Natural killer cell treated with Interleukin-12 subunit alpha and Interleukin-12 subunit beta and Interleukin-15 and Interleukin-18, amount 100 ng/mL, for 72 hours (primary cell): ENCODE results near the gene SLC8A2. TPM values are rescaled to one million over a fixed set of nuclear protein-coding genes. Genes with fewer than 3 reads are reported as not detected.
"Not testable (repeated sequence)": the region's sequence is repeated elsewhere in the genome, so short reads cannot be mapped to it uniquely, and the experiment has no call there.

Experiments
- ATAC-seq, 2 donors: fragments of 150-1000 bp; cut with Tn5 transposase in 1 of 2; sonication (Bioruptor Pico), chemical (Tn5 transposase) in 1 of 2; 2 replicates each; pipeline ENCODE4 v1.10.0; 2021
- DNase-seq: peaks from one replicate; pipeline ENCODE4 v3.0.0; 2022; ENCODE audit warnings: low spot score
- H3K27ac Mint-ChIP-seq, 2 donors: 1 replicate in 1 of 2; 2 replicates in 1 of 2; pipeline ENCODE4 v1.8.0; 2022; ENCODE audit warnings: mixed read lengths in 2 of 2, mild to moderate bottlenecking in 1 of 2, moderate library complexity in 1 of 2
- H3K27me3 Mint-ChIP-seq, 2 donors: 1 replicate in 1 of 2; 2 replicates in 1 of 2; pipeline ENCODE4 v1.8.0; 2022; ENCODE audit warnings: mixed read lengths in 2 of 2
- H3K36me3 Mint-ChIP-seq: one replicate; pipeline ENCODE4 v1.8.0; 2022; ENCODE audit warnings: mixed read lengths
- H3K4me1 Mint-ChIP-seq, 2 donors: 1 replicate in 1 of 2; 2 replicates in 1 of 2; pipeline ENCODE4 v1.8.0; 2022; ENCODE audit warnings: low read depth in 2 of 2, mixed read lengths in 2 of 2, mild to moderate bottlenecking in 1 of 2
- H3K4me3 Mint-ChIP-seq: one replicate; pipeline ENCODE4 v1.8.0; 2022; ENCODE audit warnings: mixed read lengths
- H3K9me3 Mint-ChIP-seq: 2 replicates; pipeline ENCODE4 v1.8.0; 2022; ENCODE audit warnings: mixed read lengths
- total RNA-seq, 2 donors: library from RNA; stranded (reverse); gene quantifications; one replicate each; pipeline ENCODE4 v1.2.3, GENCODE V29; 2022

SLC8A2 gene
- total RNA-seq, 2 donors from 2014 or later: not detected

DNA sequence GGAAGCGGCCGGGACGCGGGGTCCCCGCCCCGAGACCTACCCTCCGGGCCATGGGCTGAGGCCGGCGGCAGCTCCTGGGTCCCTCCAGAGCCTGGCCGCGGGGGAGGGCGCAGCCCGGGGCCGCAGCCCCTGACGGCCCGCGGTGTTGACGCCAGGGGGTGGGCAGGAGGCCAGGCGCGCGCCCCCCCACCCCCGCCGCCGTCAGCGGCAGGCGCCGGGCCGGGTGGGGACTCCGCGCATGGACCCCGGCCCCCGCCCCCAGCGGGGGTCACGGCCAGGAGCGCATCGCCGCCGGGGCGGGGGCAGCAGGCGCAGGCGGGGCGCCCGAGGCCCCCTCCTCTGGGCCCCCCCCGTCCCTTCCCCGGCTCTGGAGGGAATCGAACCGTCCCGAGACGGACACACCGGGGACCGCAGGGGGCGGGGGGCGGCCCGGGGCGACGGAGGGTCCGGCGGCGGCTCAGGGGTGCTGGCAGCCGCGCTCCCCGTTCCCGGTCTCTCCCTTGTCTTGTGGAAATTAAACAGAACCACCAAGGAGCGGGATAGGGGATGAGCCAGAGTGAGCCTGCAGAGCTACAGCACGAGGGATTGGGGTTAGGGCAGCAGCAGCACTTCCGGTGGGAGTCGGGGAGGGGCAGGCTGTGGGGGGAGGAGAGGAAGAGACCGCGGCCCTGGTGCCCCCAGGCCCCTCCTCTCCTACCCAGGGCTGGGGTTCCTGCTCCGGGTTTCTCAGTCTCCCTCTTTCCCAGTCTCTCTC is 52.5 kb downstream of the SLC8A2 start, which contains the start of gene MEIS3:
TSS of gene MEIS3 (minus strand) at position 498 of the 754 bp plus-strand sequence. CDS start at position 52, 446 bp downstream.
- DNase-seq: no peak
- H3K27ac Mint-ChIP-seq: no peak within 1 kb of the TSS
- peaks cover 19% of the 10 kb centered on the region for H3K36me3 Mint-ChIP-seq
- peaks cover 20 to 29% of the 10 kb centered on the region in 2 donors for H3K4me1 Mint-ChIP-seq
- H3K9me3 Mint-ChIP-seq: no peaks in the 10 kb centered on the region
- ATAC-seq: no peak
- H3K4me3 Mint-ChIP-seq: peak within 1 kb of the TSS; percentile 58
- peaks cover 64 to 82% of the 10 kb centered on the region in 2 donors for H3K27me3 Mint-ChIP-seq

DNA sequence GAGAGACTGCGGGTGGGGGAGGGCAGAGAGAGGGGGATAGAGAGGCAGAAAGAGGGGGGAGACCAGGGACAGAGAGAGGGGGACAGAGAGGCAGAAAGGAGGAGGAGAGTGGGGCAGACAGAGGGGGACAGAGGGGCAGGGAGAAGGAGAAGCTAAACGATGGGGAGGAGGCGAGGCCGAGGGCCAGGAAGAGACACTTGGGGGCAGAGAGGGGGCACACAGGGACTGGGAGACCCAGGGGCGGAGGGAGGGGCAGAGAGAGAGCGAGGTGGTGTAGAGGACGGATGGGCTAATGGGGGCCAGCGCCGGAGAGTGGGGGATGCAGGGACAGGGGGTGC is 53.0 kb downstream of the SLC8A2 start:
- Mint-ChIP-seq H3K27me3 (peaks cover 68 to 84% of the 10 kb centered on the region in 2 donors), H3K9me3 (no peaks in the 10 kb centered on the region), H3K36me3 (peaks cover 19% of the 10 kb centered on the region), H3K4me3 (peak overlapping the region; percentile 58), H3K27ac (no peak overlapping the region), H3K4me1 (peaks cover 20 to 29% of the 10 kb centered on the region in 2 donors)
- DNase-seq: no peak
- no peak for ATAC-seq

DNA sequence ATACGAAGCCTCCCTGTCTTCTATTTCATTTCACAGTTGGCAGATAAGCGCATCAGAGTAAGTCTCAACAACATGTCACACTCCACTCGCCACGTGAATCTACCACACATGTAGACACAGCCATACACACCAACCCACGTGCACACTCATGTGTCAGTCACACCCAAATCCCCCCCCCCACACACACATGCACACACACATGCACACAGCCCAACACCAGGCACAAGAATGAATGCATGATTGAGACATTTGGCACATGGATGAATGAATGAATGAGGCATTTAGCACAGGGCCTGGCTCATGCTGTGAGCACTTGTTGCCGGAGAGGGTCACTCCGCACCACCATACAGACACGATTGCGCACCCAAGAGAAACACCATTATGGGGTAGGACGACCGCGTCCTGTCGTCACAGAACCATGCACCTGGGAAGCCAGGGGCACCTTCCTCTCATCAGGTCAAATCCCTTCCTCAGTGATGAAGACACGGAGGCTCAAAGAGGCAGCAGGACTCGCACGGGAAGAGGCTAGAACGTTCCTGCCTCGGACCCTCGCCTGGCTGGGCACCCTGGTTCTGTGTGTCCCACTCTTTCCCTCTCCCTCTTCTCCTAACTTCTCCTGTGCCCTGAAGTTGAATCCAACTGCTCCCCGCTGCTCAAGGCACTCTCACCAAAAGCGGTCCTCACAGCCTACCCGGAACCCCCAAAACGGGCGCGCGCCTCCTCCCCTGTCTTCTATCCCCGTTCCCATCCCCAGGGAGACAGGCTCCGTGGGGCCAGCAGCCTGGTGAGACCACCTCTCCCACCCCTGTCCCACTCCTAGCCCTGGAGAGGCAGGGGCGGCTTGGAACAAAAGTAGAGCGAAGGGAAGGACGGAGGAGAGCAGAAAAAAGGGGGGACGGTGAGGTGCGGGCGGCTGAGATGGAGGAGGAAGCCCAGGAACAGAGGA is 53.7 kb downstream of the SLC8A2 start:
- Mint-ChIP-seq H3K9me3 (no peaks in the 10 kb centered on the region), H3K36me3 (peaks cover 16% of the 10 kb centered on the region), H3K27me3 (peaks cover 66 to 84% of the 10 kb centered on the region in 2 donors), H3K4me3 (peak overlapping the region; percentile 58), H3K4me1 (peaks cover 20 to 29% of the 10 kb centered on the region in 2 donors), H3K27ac (no peak overlapping the region)
- DNase-seq (no peak), ATAC-seq (no peak)

DNA sequence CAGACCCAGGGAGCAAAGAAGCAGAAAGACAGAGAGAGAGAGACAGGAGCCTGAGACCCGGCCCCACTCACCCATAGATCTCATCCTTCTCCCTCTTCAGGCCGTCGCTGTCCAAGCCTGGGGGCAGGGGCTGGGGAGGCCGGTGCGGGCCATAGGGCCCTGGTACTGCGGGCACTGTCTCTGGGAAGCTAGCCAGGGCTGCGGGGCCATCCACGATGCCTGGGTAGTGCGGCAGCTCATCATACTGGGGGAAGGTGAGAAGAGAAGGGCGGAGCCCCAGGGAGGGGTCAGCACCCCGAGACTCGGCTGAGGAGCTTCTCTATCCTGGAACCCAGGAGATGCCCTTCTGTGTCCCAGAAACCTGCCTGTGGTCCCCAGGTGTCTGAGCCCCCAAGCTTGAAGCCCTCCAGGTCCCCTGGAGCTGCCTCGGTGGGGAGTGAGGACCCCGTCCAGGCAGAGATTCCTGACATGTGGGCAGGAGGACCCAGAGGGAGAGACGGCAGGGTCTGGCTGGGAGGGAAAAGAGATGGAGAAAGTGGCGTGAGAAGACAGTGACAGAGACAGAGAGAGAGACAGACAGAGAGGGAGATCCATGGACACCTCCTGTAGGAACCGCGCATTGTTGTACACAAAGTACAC is 54.5 kb downstream of the SLC8A2 start:
- Mint-ChIP-seq H3K4me3 (peak overlapping the region; percentile 58), H3K27me3 (peaks cover 58 to 77% of the 10 kb centered on the region in 2 donors), H3K27ac (no peak overlapping the region), H3K9me3 (no peaks in the 10 kb centered on the region), H3K36me3 (peaks cover 8% of the 10 kb centered on the region), H3K4me1 (peaks cover 13 to 22% of the 10 kb centered on the region in 2 donors)
- peak in 1 of 2 donors; percentile 12 for ATAC-seq
- DNase-seq: no peak

GRCh38 chr19:47416643-47416985 is 55.1 kb downstream of the SLC8A2 start:
- peaks cover 12 to 17% of the 10 kb centered on the region in 2 donors for H3K4me1 Mint-ChIP-seq
- no peak for ATAC-seq

DNA sequence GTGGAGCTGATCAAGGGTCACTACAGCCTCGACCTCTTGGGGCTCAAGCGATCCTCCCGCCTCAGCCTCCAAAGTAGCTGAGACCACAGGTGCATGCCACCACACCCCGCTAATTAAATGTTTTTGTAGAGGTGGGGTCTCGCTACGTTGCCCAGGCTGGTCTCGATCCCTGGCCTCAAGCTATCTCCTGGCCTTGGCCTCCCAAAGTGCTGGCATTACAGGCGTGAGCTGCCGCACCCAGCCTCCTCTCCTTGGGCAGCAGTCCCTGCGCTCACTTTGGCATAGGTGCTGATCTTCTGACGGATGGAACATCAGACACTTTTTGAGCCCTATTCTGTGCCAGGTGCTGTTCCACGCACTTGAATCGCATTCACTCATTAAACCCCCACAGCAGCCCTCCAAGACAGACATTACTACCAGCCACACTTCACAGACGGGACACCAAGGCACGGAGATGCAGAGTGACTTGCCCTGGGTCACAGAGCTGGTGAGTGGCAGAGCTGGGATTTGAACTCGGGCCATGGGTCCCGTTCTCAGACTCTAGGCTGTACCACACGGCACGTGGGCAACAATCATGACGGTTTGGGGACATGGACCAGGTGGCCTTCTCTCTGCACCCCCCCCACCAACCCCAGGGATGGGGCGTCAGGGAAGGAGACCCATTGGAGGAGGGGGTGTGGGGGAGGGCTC is 55.6 kb downstream of the SLC8A2 start:
- H3K36me3 Mint-ChIP-seq: no peaks in the 10 kb centered on the region
- peaks cover 50 to 65% of the 10 kb centered on the region in 2 donors for H3K27me3 Mint-ChIP-seq

More at GRCh38 chr19:47416643-47416985, 55.1 kb downstream of the SLC8A2 start:
- no peak overlapping the region for H3K27ac Mint-ChIP-seq
- H3K9me3 Mint-ChIP-seq: no peaks in the 10 kb centered on the region
- DNase-seq: no peak
- peaks cover 55 to 70% of the 10 kb centered on the region in 2 donors for H3K27me3 Mint-ChIP-seq
- H3K36me3 Mint-ChIP-seq: peaks cover 4% of the 10 kb centered on the region
- no peak overlapping the region for H3K4me3 Mint-ChIP-seq

GRCh38 chr19:47414469-47414868 is 57.2 kb downstream of the SLC8A2 start:
- Mint-ChIP-seq H3K36me3 (no peaks in the 10 kb centered on the region), H3K27ac (no peak overlapping the region), H3K4me1 (peaks cover 5 to 12% of the 10 kb centered on the region in 2 donors), H3K27me3 (peaks cover 43 to 54% of the 10 kb centered on the region in 2 donors), H3K4me3 (no peak overlapping the region), H3K9me3 (no peaks in the 10 kb centered on the region)
- DNase-seq (no peak), ATAC-seq (peak in 1 of 2 donors; percentile 24)

More for the DNA sequence above, 55.6 kb downstream of the SLC8A2 start:
- Mint-ChIP-seq H3K9me3 (no peaks in the 10 kb centered on the region), H3K4me1 (peaks cover 12 to 13% of the 10 kb centered on the region in 2 donors), H3K4me3 (no peak overlapping the region), H3K27ac (no peak overlapping the region)
- ATAC-seq: no peak
- no peak for DNase-seq

- Mint-ChIP-seq H3K27me3 (peaks cover 47 to 59% of the 10 kb centered on the region in 2 donors), H3K9me3 (no peaks in the 10 kb centered on the region), H3K4me1 (peaks cover 5 to 12% of the 10 kb centered on the region in 2 donors), H3K27ac (no peak overlapping the region), H3K4me3 (no peak overlapping the region), H3K36me3 (no peaks in the 10 kb centered on the region)
- DNase-seq (no peak), ATAC-seq (no peak)
Measured at GRCh38 chr19:47413941-47414340, 57.8 kb downstream of the SLC8A2 start.

GRCh38 chr19:47411696-47412095 is 60.0 kb downstream of the SLC8A2 start:
- DNase-seq, ATAC-seq, H3K4me1 Mint-ChIP-seq: not testable (repeated sequence)

GRCh38 chr19:47411101-47411500 is 60.6 kb downstream of the SLC8A2 start:
- Mint-ChIP-seq H3K27ac (no peak overlapping the region), H3K9me3 (no peaks in the 10 kb centered on the region), H3K4me3 (no peak overlapping the region), H3K27me3 (peaks cover 41 to 53% of the 10 kb centered on the region in 2 donors), H3K4me1 (no peaks in the 10 kb centered on the region), H3K36me3 (peaks cover 5% of the 10 kb centered on the region)
- no peak for ATAC-seq
- DNase-seq: no peak

More at GRCh38 chr19:47411696-47412095, 60.0 kb downstream of the SLC8A2 start:
- not testable (repeated sequence) for H3K4me3 Mint-ChIP-seq, H3K9me3 Mint-ChIP-seq, H3K36me3 Mint-ChIP-seq, H3K27ac Mint-ChIP-seq
- peaks cover 39 to 53% of the 10 kb centered on the region in 2 donors for H3K27me3 Mint-ChIP-seq

DNA sequence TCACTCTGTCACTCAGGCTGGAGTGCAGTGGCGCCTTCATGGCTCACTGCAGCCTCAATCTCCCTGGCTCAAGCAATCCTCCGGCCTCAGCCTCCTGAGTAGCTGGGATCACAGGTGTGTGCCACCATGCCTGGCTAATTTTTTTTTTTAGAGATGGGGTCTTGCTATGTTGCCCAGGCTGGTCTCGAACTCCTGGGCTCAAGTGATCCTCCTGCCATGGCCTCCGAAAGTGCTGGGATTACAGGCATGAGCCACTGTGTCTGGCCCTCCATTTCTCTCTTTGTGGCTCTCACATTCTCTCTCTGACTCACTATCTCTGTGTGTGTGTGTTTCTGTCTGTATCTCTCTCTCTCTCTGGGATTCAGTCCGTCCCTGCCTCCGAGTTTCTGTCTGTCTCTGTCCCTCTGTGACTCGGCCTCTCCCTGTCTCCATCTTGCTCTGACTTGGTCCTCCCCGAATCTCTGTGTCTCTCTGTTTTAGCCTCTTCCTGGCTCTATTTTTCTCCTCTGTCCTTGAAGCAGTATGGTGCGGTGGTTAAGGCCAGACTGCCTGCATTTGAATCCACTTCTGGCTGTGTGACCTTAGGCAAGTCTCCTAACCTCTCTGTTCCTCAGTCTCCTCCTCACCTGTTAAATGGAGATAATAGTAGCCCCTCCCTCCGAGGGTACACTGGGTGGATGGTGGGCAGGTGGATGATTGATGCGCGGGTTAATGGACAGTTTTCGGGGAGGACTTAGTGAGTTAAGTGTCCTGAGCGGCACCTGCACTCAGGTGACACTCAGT is 63.3 kb downstream of the SLC8A2 start:
- no peak overlapping the region for H3K27ac Mint-ChIP-seq
- no peak for ATAC-seq
- peaks cover 5% of the 10 kb centered on the region for H3K36me3 Mint-ChIP-seq
- no peaks in the 10 kb centered on the region for H3K9me3 Mint-ChIP-seq
- no peak overlapping the region for H3K4me3 Mint-ChIP-seq
- peaks cover 35 to 57% of the 10 kb centered on the region in 2 donors for H3K27me3 Mint-ChIP-seq
- no peaks in the 10 kb centered on the region for H3K4me1 Mint-ChIP-seq
- no peak for DNase-seq

GRCh38 chr19:47407417-47407774 is 64.3 kb downstream of the SLC8A2 start:
- Mint-ChIP-seq H3K27ac (no peak overlapping the region), H3K27me3 (peaks cover 33 to 55% of the 10 kb centered on the region in 2 donors), H3K4me1 (no peaks in the 10 kb centered on the region), H3K9me3 (no peaks in the 10 kb centered on the region), H3K36me3 (peaks cover 5% of the 10 kb centered on the region), H3K4me3 (no peak overlapping the region)
- no peak for ATAC-seq
- DNase-seq: no peak
